ENCODE measurements around the gene FGF3. TPM values are rescaled to one million over a fixed set of nuclear protein-coding genes. Genes with fewer than 3 reads are reported as not detected.
"Not testable (repeated sequence)": the region's sequence is repeated elsewhere in the genome, so short reads cannot be mapped to it uniquely, and the experiment has no call there.

FGF3 gene
- total and polyA plus RNA-seq, 2 experiments from 2014 or later: 0.77 TPM; not detected in 1

DNA sequence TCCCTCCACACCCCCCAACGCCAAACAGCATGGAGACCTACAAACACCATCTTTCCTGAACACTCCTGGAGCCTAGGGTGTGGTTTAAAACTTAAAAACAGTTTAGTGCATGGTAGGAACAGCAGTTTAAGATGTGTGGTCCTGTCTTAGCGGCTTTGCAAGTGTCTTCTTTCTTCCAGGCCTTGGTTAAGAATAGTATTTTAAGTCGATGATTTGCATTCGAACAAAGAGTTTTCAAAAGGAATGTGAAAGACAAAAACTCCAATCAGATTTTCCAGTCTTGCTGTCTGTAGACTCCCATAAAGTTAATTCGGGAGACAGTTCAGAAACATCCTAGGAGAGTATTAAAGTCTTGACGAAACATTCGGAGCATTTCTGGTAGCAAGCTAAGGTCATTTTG, 47.8 kb downstream of the FGF3 start:
- no peak for DNase-seq (ENCODE audit: low read depth in 1 of 2, low spot score in 1 of 2)
- Histone ChIP-seq H3K27ac (no peak overlapping the region), H3K4me3 (no peak overlapping the region), H3K4me1 (ENCODE audit: low read depth) (no peaks in the 10 kb centered on the region), H3K27me3 (peaks cover 60% of the 10 kb centered on the region), H3K9me3 (ENCODE audit: low read depth) (no peaks in the 10 kb centered on the region), H3K36me3 (no peaks in the 10 kb centered on the region)
- TF ChIP-seq CTCF (IDR thresholded peaks at IDR 0.05; ENCODE audit: low read depth, low read length): no peak

DNA sequence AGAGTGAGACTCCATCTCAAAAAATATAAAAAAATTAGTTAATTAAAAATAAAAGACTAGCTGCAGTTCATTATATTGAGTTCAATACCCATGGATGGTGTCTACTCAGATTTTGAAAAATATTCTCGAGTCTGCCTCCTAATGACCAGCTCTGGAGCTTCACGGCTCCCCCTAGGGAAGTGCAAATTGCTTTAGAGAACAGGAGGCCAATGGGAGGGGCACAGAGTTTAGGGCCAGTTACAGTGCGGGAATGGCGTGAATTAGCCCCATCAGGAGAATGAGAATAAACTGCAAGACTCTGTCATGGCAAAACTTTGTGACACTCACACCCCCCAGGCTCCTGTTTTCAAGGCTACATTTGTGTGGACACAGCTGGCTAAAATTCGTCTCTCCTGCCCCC, 48.7 kb downstream of the FGF3 start:
- Histone ChIP-seq H3K27me3 (peaks cover 51% of the 10 kb centered on the region), H3K4me1 (ENCODE audit: low read depth) (no peaks in the 10 kb centered on the region), H3K27ac (no peak overlapping the region), H3K4me3 (no peak overlapping the region), H3K9me3 (ENCODE audit: low read depth) (no peaks in the 10 kb centered on the region), H3K36me3 (no peaks in the 10 kb centered on the region)
- DNase-seq (ENCODE audit: low read depth in 1 of 2, low spot score in 1 of 2): no peak
- no peak for TF ChIP-seq CTCF (IDR thresholded peaks at IDR 0.05; ENCODE audit: low read depth, low read length)

DNA sequence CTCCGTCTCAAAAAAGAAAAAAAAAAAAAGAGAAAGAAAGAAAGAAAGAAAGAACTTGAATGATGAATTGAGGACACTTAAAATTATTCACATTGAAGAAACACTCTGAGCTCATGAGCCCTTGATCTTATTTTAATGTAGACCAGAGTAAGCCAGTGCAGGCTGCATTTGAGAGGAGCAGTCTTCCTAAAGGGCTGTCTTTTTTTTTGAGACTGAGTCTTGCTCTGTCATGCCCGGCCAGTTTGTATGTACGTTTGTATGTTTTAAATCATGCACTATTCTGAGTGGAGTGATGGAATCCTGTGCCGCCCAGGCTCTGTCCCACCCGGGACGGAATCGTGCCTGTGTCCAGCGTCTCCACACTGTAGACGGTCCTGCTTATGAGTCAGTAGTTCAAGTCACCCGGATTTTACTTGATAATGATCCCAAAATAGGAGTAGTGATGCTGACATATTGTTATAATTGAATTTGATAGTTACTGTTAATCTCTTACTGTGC, 53.7 kb downstream of the FGF3 start:
- Histone ChIP-seq H3K9me3 (ENCODE audit: low read depth) (no peaks in the 10 kb centered on the region), H3K4me3 (no peak overlapping the region), H3K36me3 (no peaks in the 10 kb centered on the region), H3K27ac (no peak overlapping the region), H3K27me3 (peaks cover under 1% of the 10 kb centered on the region), H3K4me1 (ENCODE audit: low read depth) (no peaks in the 10 kb centered on the region)
- no peak for TF ChIP-seq CTCF (IDR thresholded peaks at IDR 0.05; ENCODE audit: low read depth, low read length)
- no peak for DNase-seq (ENCODE audit: low read depth in 1 of 2, low spot score in 1 of 2)

- H3K27me3 ChIP-seq; H3K9me3 ChIP-seq (ENCODE audit: low read depth); DNase-seq (ENCODE audit: low read depth in 1 of 2, low spot score in 1 of 2); H3K4me1 ChIP-seq (ENCODE audit: low read depth); H3K36me3 ChIP-seq; H3K4me3 ChIP-seq; H3K27ac ChIP-seq: not testable (repeated sequence)
Measured at GRCh38 chr11:69764918-69765317, 54.3 kb downstream of the FGF3 start.

- Histone ChIP-seq H3K27me3 (no peaks in the 10 kb centered on the region), H3K4me1 (ENCODE audit: low read depth) (no peaks in the 10 kb centered on the region), H3K36me3 (no peaks in the 10 kb centered on the region), H3K27ac (no peak overlapping the region), H3K4me3 (no peak overlapping the region), H3K9me3 (ENCODE audit: low read depth) (no peaks in the 10 kb centered on the region)
- TF ChIP-seq CTCF (IDR thresholded peaks at IDR 0.05; ENCODE audit: low read depth, low read length): no peak
- no peak for DNase-seq (ENCODE audit: low read depth in 1 of 2, low spot score in 1 of 2)
Measured at GRCh38 chr11:69760319-69760718, 58.9 kb downstream of the FGF3 start.

Other genes with a start within 250 kb of the FGF3 start
- gene CCND1, start 178.3 kb downstream of the FGF3 start, total RNA-seq: 29.2 and 36.5 TPM in 2 replicates
- 20.1 and 41.6 TPM in 2 replicates for gene CCND1, start 178.3 kb downstream of the FGF3 start, polyA plus RNA-seq
- gene LTO1, start 144.1 kb downstream of the FGF3 start, total RNA-seq: 20.2 and 26.2 TPM in 2 replicates
- 23.0 and 31.7 TPM in 2 replicates for gene LTO1, start 144.1 kb downstream of the FGF3 start, polyA plus RNA-seq
- not detected in 2 replicates for gene FGF19, start 115.4 kb downstream of the FGF3 start, total RNA-seq
- not detected in 2 replicates for gene FGF19, start 115.4 kb downstream of the FGF3 start, polyA plus RNA-seq
- gene FGF4, start 44.1 kb downstream of the FGF3 start, total RNA-seq: not detected in 2 replicates
- not detected in 2 replicates for gene FGF4, start 44.1 kb downstream of the FGF3 start, polyA plus RNA-seq

All from cardiac muscle cell (in vitro differentiated cells and primary cell).